SJCRH30 (cell line): ENCODE results near the gene IDUA. TPM values are rescaled to one million over a fixed set of nuclear protein-coding genes. Genes with fewer than 3 reads are reported as not detected.
"Not testable (repeated sequence)": the region's sequence is repeated elsewhere in the genome, so short reads cannot be mapped to it uniquely, and the experiment has no call there.

Source experiments
- DNase-seq, 2 experiments: peaks; one replicate each; pipeline ENCODE4 v3.0.0-alpha.2; 2015 to 2020
- H3K27ac ChIP-seq: fragments of 250-450 bp; sonication (Bioruptor Pico); 2 replicates; pipeline ENCODE4 v1.5.1; 2020; ENCODE audit warnings: mild to moderate bottlenecking, moderate library complexity
- H3K27me3 ChIP-seq: fragments of 250-450 bp; sonication (Bioruptor Pico); 2 replicates; pipeline ENCODE4 v1.5.1; 2020; ENCODE audit warnings: mild to moderate bottlenecking, moderate library complexity
- H3K36me3 ChIP-seq: fragments of 250-450 bp; sonication (Bioruptor Pico); 2 replicates; pipeline ENCODE4 v1.5.1; 2020; ENCODE audit warnings: mild to moderate bottlenecking, moderate library complexity
- H3K4me1 ChIP-seq: fragments of 250-450 bp; sonication (Bioruptor Pico); 2 replicates; pipeline ENCODE4 v1.5.1; 2020; ENCODE audit warnings: mild to moderate bottlenecking, moderate library complexity
- H3K4me3 ChIP-seq: fragments of 250-450 bp; sonication (Bioruptor Pico); 2 replicates; pipeline ENCODE4 v1.5.1; 2020; ENCODE audit warnings: mild to moderate bottlenecking, moderate library complexity
- H3K9me3 ChIP-seq: fragments of 250-450 bp; sonication (Bioruptor Pico); replicated peaks from 2 replicates; pipeline ENCODE4 v1.5.1; 2020; ENCODE audit warnings: mild to moderate bottlenecking, moderate library complexity
- total RNA-seq: library from RNA; depleted of rRNA; stranded (reverse); fragments of >200 nt; shearing (Covaris generic); gene quantifications from 2 replicates; pipeline ENCODE4 v1.2.3, GENCODE V29; 2014

The IDUA gene
- total RNA-seq, 1 experiment from 2014 or later: 2.3 TPM

GRCh38 chr4:996997-997374 is 10.1 kb downstream of the IDUA start:
- no peak overlapping the region for H3K27ac ChIP-seq
- H3K4me3 ChIP-seq: no peak overlapping the region
- H3K27me3 ChIP-seq: peaks cover 5% of the 10 kb centered on the region; the same call in 1 of the 2 replicates
- no peaks in the 10 kb centered on the region; the same call in 1 of the 2 replicates for H3K4me1 ChIP-seq
- no peak for DNase-seq
- no peaks in the 10 kb centered on the region for H3K36me3 ChIP-seq
- no peaks in the 10 kb centered on the region for H3K9me3 ChIP-seq

- H3K4me1 ChIP-seq: no peaks in the 10 kb centered on the region; the same call in 1 of the 2 replicates
- no peaks in the 10 kb centered on the region for H3K36me3 ChIP-seq
- H3K4me3 ChIP-seq: peak overlapping the region; percentile 25; the same call in 1 of the 2 replicates
- H3K27me3 ChIP-seq: peaks cover 5% of the 10 kb centered on the region; the same call in 1 of the 2 replicates
- H3K9me3 ChIP-seq: no peaks in the 10 kb centered on the region
- no peak for DNase-seq
- H3K27ac ChIP-seq: no peak overlapping the region
Observed at GRCh38 chr4:997375-998071, 10.7 kb downstream of the IDUA start.

GRCh38 chr4:998096-998691 is 11.3 kb downstream of the IDUA start:
- H3K4me1 ChIP-seq: no peaks in the 10 kb centered on the region; the same call in 1 of the 2 replicates
- no peak overlapping the region for H3K27ac ChIP-seq
- no peaks in the 10 kb centered on the region for H3K36me3 ChIP-seq
- no peak for DNase-seq
- no peaks in the 10 kb centered on the region for H3K9me3 ChIP-seq
- H3K4me3 ChIP-seq: no peak overlapping the region
- H3K27me3 ChIP-seq: peaks cover 5% of the 10 kb centered on the region; the same call in 1 of the 2 replicates

- H3K4me3 ChIP-seq, H3K9me3 ChIP-seq, H3K36me3 ChIP-seq, DNase-seq, H3K27me3 ChIP-seq, H3K4me1 ChIP-seq, H3K27ac ChIP-seq: not testable (repeated sequence)
Observed at GRCh38 chr4:999240-999863, 12.5 kb downstream of the IDUA start.

GRCh38 chr4:999882-1000425 is 13.1 kb downstream of the IDUA start:
- H3K36me3 ChIP-seq: no peaks in the 10 kb centered on the region
- no peaks in the 10 kb centered on the region for H3K4me1 ChIP-seq
- no peak overlapping the region for H3K4me3 ChIP-seq
- H3K27ac ChIP-seq: no peak overlapping the region
- H3K27me3 ChIP-seq: peaks cover 5% of the 10 kb centered on the region; the same call in 1 of the 2 replicates
- no peaks in the 10 kb centered on the region for H3K9me3 ChIP-seq
- DNase-seq: no peak

GRCh38 chr4:1000686-1001260 is 13.9 kb downstream of the IDUA start:
- no peaks in the 10 kb centered on the region for H3K4me1 ChIP-seq
- H3K36me3 ChIP-seq: no peaks in the 10 kb centered on the region
- no peak for DNase-seq
- peaks cover 5% of the 10 kb centered on the region; the same call in 1 of the 2 replicates for H3K27me3 ChIP-seq
- H3K9me3 ChIP-seq: no peaks in the 10 kb centered on the region
- no peak overlapping the region for H3K27ac ChIP-seq
- no peak overlapping the region for H3K4me3 ChIP-seq

- DNase-seq: no peak
- H3K9me3 ChIP-seq: no peaks in the 10 kb centered on the region
- H3K4me1 ChIP-seq: no peaks in the 10 kb centered on the region
- H3K27me3 ChIP-seq: peaks cover 5% of the 10 kb centered on the region; the same call in 1 of the 2 replicates
- H3K4me3 ChIP-seq: no peak overlapping the region
- H3K36me3 ChIP-seq: no peaks in the 10 kb centered on the region
- H3K27ac ChIP-seq: no peak overlapping the region
Observed at GRCh38 chr4:1001561-1002130, 14.8 kb downstream of the IDUA start.

GRCh38 chr4:1002131-1002630 is 15.3 kb downstream of the IDUA start:
- no peak overlapping the region for H3K4me3 ChIP-seq
- no peaks in the 10 kb centered on the region for H3K36me3 ChIP-seq
- H3K27ac ChIP-seq: no peak overlapping the region
- H3K27me3 ChIP-seq: peaks cover 5% of the 10 kb centered on the region; the same call in 1 of the 2 replicates
- DNase-seq: no peak
- no peaks in the 10 kb centered on the region for H3K4me1 ChIP-seq
- no peaks in the 10 kb centered on the region for H3K9me3 ChIP-seq

GRCh38 chr4:1002631-1003251 is 15.9 kb downstream of the IDUA start:
- H3K27me3 ChIP-seq: peaks cover 3% of the 10 kb centered on the region; the same call in 1 of the 2 replicates
- no peak for DNase-seq

GRCh38 chr4:1003271-1004070 is 16.6 kb downstream of the IDUA start:
- H3K27me3 ChIP-seq: peaks cover 4% of the 10 kb centered on the region; the same call in 1 of the 2 replicates
- H3K4me1 ChIP-seq: no peaks in the 10 kb centered on the region
- no peaks in the 10 kb centered on the region for H3K9me3 ChIP-seq
- no peak for DNase-seq
- no peaks in the 10 kb centered on the region for H3K36me3 ChIP-seq
- H3K4me3 ChIP-seq: no peak overlapping the region
- no peak overlapping the region for H3K27ac ChIP-seq

More at GRCh38 chr4:1002631-1003251, 15.9 kb downstream of the IDUA start:
- no peaks in the 10 kb centered on the region for H3K36me3 ChIP-seq
- H3K9me3 ChIP-seq: no peaks in the 10 kb centered on the region
- H3K27ac ChIP-seq: no peak overlapping the region
- no peaks in the 10 kb centered on the region for H3K4me1 ChIP-seq
- H3K4me3 ChIP-seq: no peak overlapping the region

GRCh38 chr4:1004071-1004418 is 17.2 kb downstream of the IDUA start:
- peaks cover 2% of the 10 kb centered on the region; the same call in 1 of the 2 replicates for H3K4me1 ChIP-seq
- no peaks in the 10 kb centered on the region for H3K9me3 ChIP-seq
- DNase-seq: no peak
- no peak overlapping the region for H3K4me3 ChIP-seq
- H3K36me3 ChIP-seq: no peaks in the 10 kb centered on the region
- no peak overlapping the region for H3K27ac ChIP-seq
- peaks cover 4% of the 10 kb centered on the region; the same call in 1 of the 2 replicates for H3K27me3 ChIP-seq

- H3K9me3 ChIP-seq: no peaks in the 10 kb centered on the region
- peaks cover 5% of the 10 kb centered on the region; the same call in 1 of the 2 replicates for H3K4me1 ChIP-seq
- peaks cover 4% of the 10 kb centered on the region; the same call in 1 of the 2 replicates for H3K27me3 ChIP-seq
- no peak for DNase-seq
- H3K36me3 ChIP-seq: no peaks in the 10 kb centered on the region
- H3K27ac ChIP-seq: no peak overlapping the region
- H3K4me3 ChIP-seq: no peak overlapping the region
Observed at GRCh38 chr4:1004557-1005485, 18.0 kb downstream of the IDUA start.
